BLaER1 (cell line): ENCODE results near the gene PRKN.

Source experiments
- H3K27ac ChIP-seq: shearing (Covaris generic); formaldehyde crosslinking; 2 replicates; pipeline ENCODE4 v1.8.1; 2022
- H3K27me3 ChIP-seq: shearing (Covaris generic); formaldehyde crosslinking; 2 replicates; pipeline ENCODE4 v1.8.1; 2022
- H3K36me3 ChIP-seq: shearing (Covaris generic); formaldehyde crosslinking; 2 replicates; pipeline ENCODE4 v1.8.1; 2022
- H3K4me1 ChIP-seq: shearing (Covaris generic); formaldehyde crosslinking; 2 replicates; pipeline ENCODE4 v1.8.1; 2022
- H3K4me2 ChIP-seq: shearing (Covaris generic); formaldehyde crosslinking; 2 replicates; pipeline ENCODE4 v1.8.1; 2022
- H3K4me3 ChIP-seq: shearing (Covaris generic); formaldehyde crosslinking; 2 replicates; pipeline ENCODE4 v1.8.1; 2022
- H3K9ac ChIP-seq: shearing (Covaris generic); formaldehyde crosslinking; 2 replicates; pipeline ENCODE4 v1.8.1; 2022
- H3K9me3 ChIP-seq: shearing (Covaris generic); formaldehyde crosslinking; 2 replicates; pipeline ENCODE4 v1.8.1; 2022
- H4K20me1 ChIP-seq: shearing (Covaris generic); formaldehyde crosslinking; 2 replicates; pipeline ENCODE4 v1.8.1; 2022
- Cebpa-rat ChIP-seq: shearing (Covaris generic); IDR thresholded peaks from 2 replicates; pipeline ENCODE4 v1.8.1; 2022

The PRKN gene

GRCh38 chr6:162653808-162654207 lies 73.8 kb downstream of the PRKN start:
- Histone ChIP-seq H4K20me1 (no peaks in the 10 kb centered on the region), H3K4me3 (no peak overlapping the region), H3K9ac (no peak overlapping the region), H3K4me1 (no peaks in the 10 kb centered on the region), H3K27ac (no peak overlapping the region), H3K4me2 (no peak overlapping the region), H3K36me3 (no peaks in the 10 kb centered on the region), H3K9me3 (no peaks in the 10 kb centered on the region), H3K27me3 (no peaks in the 10 kb centered on the region)
- no peak for TF ChIP-seq Cebpa-rat

GRCh38 chr6:162651505-162651904 lies 76.1 kb downstream of the PRKN start:
- no peaks in the 10 kb centered on the region for H3K4me1 ChIP-seq
- no peaks in the 10 kb centered on the region for H4K20me1 ChIP-seq
- no peak overlapping the region for H3K27ac ChIP-seq
- no peak overlapping the region for H3K4me2 ChIP-seq
- no peak overlapping the region for H3K9ac ChIP-seq
- H3K4me3 ChIP-seq, result no peak overlapping the region
- H3K27me3 ChIP-seq, result no peaks in the 10 kb centered on the region
- H3K9me3 ChIP-seq, result no peaks in the 10 kb centered on the region
- no peak for TF ChIP-seq Cebpa-rat
- H3K36me3 ChIP-seq, result no peaks in the 10 kb centered on the region

GRCh38 chr6:162649271-162649670 lies 78.3 kb downstream of the PRKN start:
- no peak for TF ChIP-seq Cebpa-rat
- Histone ChIP-seq H3K36me3 (no peaks in the 10 kb centered on the region), H3K4me1 (no peaks in the 10 kb centered on the region), H3K4me3 (no peak overlapping the region), H3K27ac (no peak overlapping the region), H4K20me1 (no peaks in the 10 kb centered on the region), H3K4me2 (no peak overlapping the region), H3K27me3 (no peaks in the 10 kb centered on the region), H3K9ac (no peak overlapping the region), H3K9me3 (no peaks in the 10 kb centered on the region)

- no peaks in the 10 kb centered on the region for H3K9me3 ChIP-seq
- H4K20me1 ChIP-seq, result no peaks in the 10 kb centered on the region
- no peak overlapping the region for H3K9ac ChIP-seq
- H3K4me1 ChIP-seq, result no peaks in the 10 kb centered on the region
- no peak overlapping the region for H3K27ac ChIP-seq
- H3K36me3 ChIP-seq, result no peaks in the 10 kb centered on the region
- H3K27me3 ChIP-seq, result no peaks in the 10 kb centered on the region
- no peak overlapping the region for H3K4me3 ChIP-seq
- no peak overlapping the region for H3K4me2 ChIP-seq
- TF ChIP-seq Cebpa-rat, result no peak
Observed at GRCh38 chr6:162644153-162644552, 83.4 kb downstream of the PRKN start.

GRCh38 chr6:162640756-162641155 lies 86.8 kb downstream of the PRKN start:
- Histone ChIP-seq H3K36me3 (no peaks in the 10 kb centered on the region), H3K27me3 (no peaks in the 10 kb centered on the region), H3K4me2 (no peak overlapping the region), H3K27ac (no peak overlapping the region), H4K20me1 (no peaks in the 10 kb centered on the region), H3K9me3 (no peaks in the 10 kb centered on the region), H3K4me1 (no peaks in the 10 kb centered on the region), H3K9ac (no peak overlapping the region), H3K4me3 (no peak overlapping the region)
- TF ChIP-seq Cebpa-rat, result no peak

- no peak for TF ChIP-seq Cebpa-rat
- no peaks in the 10 kb centered on the region for H4K20me1 ChIP-seq
- H3K4me3 ChIP-seq, result no peak overlapping the region
- no peaks in the 10 kb centered on the region for H3K27me3 ChIP-seq
- no peak overlapping the region for H3K27ac ChIP-seq
- no peak overlapping the region for H3K4me2 ChIP-seq
- no peaks in the 10 kb centered on the region for H3K36me3 ChIP-seq
- no peaks in the 10 kb centered on the region for H3K9me3 ChIP-seq
- no peak overlapping the region for H3K9ac ChIP-seq
- H3K4me1 ChIP-seq, result no peaks in the 10 kb centered on the region
Observed at GRCh38 chr6:162639951-162640350, 87.6 kb downstream of the PRKN start.

GRCh38 chr6:162638931-162639574 lies 88.5 kb downstream of the PRKN start:
- no peak overlapping the region for H3K4me3 ChIP-seq
- H3K27me3 ChIP-seq, result no peaks in the 10 kb centered on the region
- H3K4me2 ChIP-seq, result no peak overlapping the region
- no peak for TF ChIP-seq Cebpa-rat
- no peaks in the 10 kb centered on the region for H3K9me3 ChIP-seq
- H4K20me1 ChIP-seq, result no peaks in the 10 kb centered on the region
- H3K27ac ChIP-seq, result no peak overlapping the region
- H3K4me1 ChIP-seq, result no peaks in the 10 kb centered on the region
- no peak overlapping the region for H3K9ac ChIP-seq
- H3K36me3 ChIP-seq, result no peaks in the 10 kb centered on the region

- no peaks in the 10 kb centered on the region for H3K4me1 ChIP-seq
- no peak overlapping the region for H3K4me2 ChIP-seq
- no peaks in the 10 kb centered on the region for H3K36me3 ChIP-seq
- no peak for TF ChIP-seq Cebpa-rat
- no peaks in the 10 kb centered on the region for H4K20me1 ChIP-seq
- H3K9me3 ChIP-seq, result no peaks in the 10 kb centered on the region
- no peak overlapping the region for H3K9ac ChIP-seq
- no peak overlapping the region for H3K27ac ChIP-seq
- H3K27me3 ChIP-seq, result no peaks in the 10 kb centered on the region
- H3K4me3 ChIP-seq, result no peak overlapping the region
Observed at GRCh38 chr6:162637317-162637716, 90.2 kb downstream of the PRKN start.

GRCh38 chr6:162636167-162636566 lies 91.4 kb downstream of the PRKN start:
- peaks cover 2% of the 10 kb centered on the region; the same call in 1 of the 2 replicates for H3K9me3 ChIP-seq
- H3K9ac ChIP-seq, result no peak overlapping the region
- H4K20me1 ChIP-seq, result no peaks in the 10 kb centered on the region
- H3K4me3 ChIP-seq, result no peak overlapping the region
- no peak for TF ChIP-seq Cebpa-rat
- H3K27ac ChIP-seq, result no peak overlapping the region
- H3K4me1 ChIP-seq, result no peaks in the 10 kb centered on the region
- no peaks in the 10 kb centered on the region for H3K27me3 ChIP-seq
- H3K4me2 ChIP-seq, result no peak overlapping the region
- H3K36me3 ChIP-seq, result no peaks in the 10 kb centered on the region

GRCh38 chr6:162631546-162631945 lies 96.0 kb downstream of the PRKN start:
- Histone ChIP-seq H3K27me3 (no peaks in the 10 kb centered on the region), H3K9ac (no peak overlapping the region), H3K4me1 (no peaks in the 10 kb centered on the region), H3K27ac (no peak overlapping the region), H3K4me3 (no peak overlapping the region), H3K36me3 (no peaks in the 10 kb centered on the region), H4K20me1 (no peaks in the 10 kb centered on the region), H3K9me3 (peaks cover 3% of the 10 kb centered on the region; the same call in 1 of the 2 replicates), H3K4me2 (no peak overlapping the region)
- no peak for TF ChIP-seq Cebpa-rat

- H3K9ac ChIP-seq, result no peak overlapping the region
- no peaks in the 10 kb centered on the region for H4K20me1 ChIP-seq
- H3K4me1 ChIP-seq, result no peaks in the 10 kb centered on the region
- no peak overlapping the region for H3K4me2 ChIP-seq
- no peak overlapping the region for H3K4me3 ChIP-seq
- peaks cover 3% of the 10 kb centered on the region; the same call in 1 of the 2 replicates for H3K9me3 ChIP-seq
- H3K27me3 ChIP-seq, result no peaks in the 10 kb centered on the region
- H3K27ac ChIP-seq, result no peak overlapping the region
- TF ChIP-seq Cebpa-rat, result no peak
- no peaks in the 10 kb centered on the region for H3K36me3 ChIP-seq
Observed at GRCh38 chr6:162630069-162630468, 97.5 kb downstream of the PRKN start.
